H1 (cell line): Measurements from ENCODE around the gene DEXI. TPM values are rescaled to one million over a fixed set of nuclear protein-coding genes. Genes with fewer than 3 reads are reported as not detected.
"Not testable (repeated sequence)": the region's sequence is repeated elsewhere in the genome, so short reads cannot be mapped to it uniquely, and the experiment has no call there.

Experiments
- CTCF ChIA-PET: fragments of 300-600 bp; sonication (Branson Sonifier 250); formaldehyde crosslinking; loops from one replicate; lab custom pipeline; 2021; ENCODE audit not compliant: partially characterized antibody; lab: Charles Lee
- POLR2A ChIA-PET: fragments of 300-600 bp; sonication (Branson Sonifier 250); formaldehyde crosslinking; loops from one replicate; lab custom pipeline; 2021; ENCODE audit warnings: inconsistent platforms; ENCODE audit not compliant: partially characterized antibody; lab: Charles Lee
- DNase-seq, 2 experiments: peaks; one replicate each; pipeline versions ENCODE4 v3.0.0 to v3.0.0-alpha.2; 2010 to 2022; ENCODE audit warnings: low spot score in 2 of 2, low read depth in 1 of 2, mixed read lengths in 1 of 2
- FAIRE-seq: peaks from 2 replicates; lab custom pipeline; 2011; peaks lifted over from hg19 to GRCh38; lab: Jason Lieb, UNC
- H2AFZ ChIP-seq: 2 replicates; pipeline ENCODE4 v1.8.1; 2012; ENCODE audit warnings: low read length, inconsistent platforms
- H2AK5ac ChIP-seq: 2 replicates; pipeline ENCODE4 v1.6.1; 2013; ENCODE audit warnings: low read depth, low read length
- H2BK120ac ChIP-seq: replicated peaks from 2 replicates; pipeline ENCODE3; 2013; ENCODE audit warnings: low read depth, low read length, inconsistent platforms
- H2BK12ac ChIP-seq: 2 replicates; pipeline ENCODE4 v1.6.1; 2013; ENCODE audit warnings: low read depth, low read length
- H2BK15ac ChIP-seq: 2 replicates; pipeline ENCODE4 v1.6.1; 2013; ENCODE audit warnings: low read length
- H2BK20ac ChIP-seq: 2 replicates; pipeline ENCODE4 v1.6.1; 2013; ENCODE audit warnings: low read length
- H2BK5ac ChIP-seq: 2 replicates; pipeline ENCODE4 v1.6.1; 2013; ENCODE audit warnings: low read depth, low read length
- H3K14ac ChIP-seq: 2 replicates; pipeline ENCODE4 v1.6.1; 2013; ENCODE audit warnings: inconsistent platforms; ENCODE audit not compliant: insufficient read length
- H3K18ac ChIP-seq: 2 replicates; pipeline ENCODE4 v1.6.1; 2013; ENCODE audit warnings: low read length; ENCODE audit errors: extremely low read depth
- H3K23ac ChIP-seq: 2 replicates; pipeline ENCODE4 v1.6.1; 2013; ENCODE audit warnings: inconsistent platforms; ENCODE audit not compliant: insufficient read length
- H3K23me2 ChIP-seq: 2 replicates; pipeline ENCODE4 v1.6.1; 2013; ENCODE audit warnings: low read depth, low read length
- H3K27ac ChIP-seq: 2 replicates; pipeline ENCODE4 v1.6.1; 2011; ENCODE audit warnings: low read depth, low read length, inconsistent platforms
- H3K27me3 ChIP-seq, 4 experiments: replicated peaks in 1 of 4; 1 replicate in 1 of 4; 2 replicates in 3 of 4; pipeline versions ENCODE4 v1.6.1 to v1.8.1; 2011 to 2013; ENCODE audit warnings: low read length in 3 of 4, mild to moderate bottlenecking in 3 of 4, inconsistent platforms in 2 of 4, mixed read lengths in 2 of 4, moderate library complexity in 1 of 4; ENCODE audit not compliant: control insufficient read depth in 3 of 4, insufficient read depth in 3 of 4; ENCODE audit errors: extremely low read depth in 1 of 4
- H3K36me3 ChIP-seq, 4 experiments: 2 replicates each; pipeline versions ENCODE4 v1.6.1 to v1.8.1; 2011 to 2013; ENCODE audit warnings: mild to moderate bottlenecking in 4 of 4, low read length in 3 of 4, moderate library complexity in 2 of 4, control low read depth in 1 of 4, inconsistent platforms in 1 of 4; ENCODE audit not compliant: insufficient read depth in 4 of 4, control insufficient read depth in 2 of 4
- H3K4ac ChIP-seq: replicated peaks from 2 replicates; pipeline ENCODE3; 2013; ENCODE audit warnings: low read length, low read depth, mixed read lengths, inconsistent platforms; ENCODE audit not compliant: insufficient read length
- H3K4me1 ChIP-seq, 4 experiments: replicated peaks in 1 of 4; 1 replicate in 1 of 4; 2 replicates in 3 of 4; pipeline versions ENCODE4 v1.6.1 to v1.8.1; 2011 to 2013; ENCODE audit warnings: low read length in 3 of 4, inconsistent platforms in 2 of 4, mixed read lengths in 1 of 4; ENCODE audit not compliant: insufficient read depth in 4 of 4, control insufficient read depth in 3 of 4
- H3K4me2 ChIP-seq, 2 experiments: 2 replicates each; pipeline versions ENCODE4 v1.6.1 to v1.8.1; 2011 to 2013; ENCODE audit warnings: low read depth in 2 of 2, low read length in 2 of 2, control low read depth in 1 of 2, inconsistent platforms in 1 of 2, mild to moderate bottlenecking in 1 of 2; ENCODE audit not compliant: insufficient read depth in 1 of 2
- H3K4me3 ChIP-seq, 4 experiments: fragments of 200-600, 300-600 bp in 1 of 4; sonication (generic), shearing (Covaris generic), sonication (Bioruptor Twin) in 1 of 4; 2 replicates each; pipeline versions ENCODE4 v1.5.1 to v1.8.1; 2011 to 2016; ENCODE audit warnings: low read length in 4 of 4, low read depth in 3 of 4, control low read depth in 2 of 4, inconsistent platforms in 2 of 4, mild to moderate bottlenecking in 2 of 4, mixed read lengths in 1 of 4, moderate library complexity in 1 of 4; ENCODE audit not compliant: insufficient read depth in 2 of 4; ENCODE audit errors: extremely low read depth in 1 of 4
- H3K56ac ChIP-seq: replicated peaks from 2 replicates; pipeline ENCODE3; 2013; ENCODE audit warnings: low read depth, mild to moderate bottlenecking, mixed read lengths, low read length, inconsistent platforms; ENCODE audit not compliant: insufficient read length
- H3K79me1 ChIP-seq: 2 replicates; pipeline ENCODE4 v1.6.1; 2013; ENCODE audit warnings: low read depth, low read length, control low read depth
- H3K79me2 ChIP-seq, 2 experiments: 2 replicates each; pipeline versions ENCODE4 v1.6.1 to v1.8.1; 2012 to 2013; ENCODE audit warnings: low read length in 2 of 2, mild to moderate bottlenecking in 2 of 2, inconsistent platforms in 1 of 2; ENCODE audit not compliant: insufficient read depth in 2 of 2, control insufficient read depth in 1 of 2
- H3K9ac ChIP-seq, 4 experiments: replicated peaks in 1 of 4; 1 replicate in 1 of 4; 2 replicates in 3 of 4; pipeline versions ENCODE4 v1.6.1 to v1.8.1; 2011 to 2013; ENCODE audit warnings: low read depth in 3 of 4, low read length in 3 of 4, control low read depth in 2 of 4, mild to moderate bottlenecking in 2 of 4, moderate library complexity in 2 of 4, inconsistent platforms in 1 of 4; ENCODE audit errors: extremely low read depth in 1 of 4
- H3K9me3 ChIP-seq, 2 experiments: 2 replicates each; pipeline versions ENCODE4 v1.6.1 to v1.8.1; 2012 to 2013; ENCODE audit warnings: mild to moderate bottlenecking in 2 of 2, moderate library complexity in 2 of 2, control low read depth in 1 of 2, inconsistent platforms in 1 of 2, low read depth in 1 of 2, low read length in 1 of 2, mixed read lengths in 1 of 2; ENCODE audit not compliant: insufficient read depth in 2 of 2
- H4K20me1 ChIP-seq, 2 experiments: replicated peaks in 1 of 2; 2 replicates each; pipeline versions ENCODE3 to v1.8.1; 2011 to 2013; ENCODE audit warnings: inconsistent platforms in 2 of 2, low read length in 2 of 2, mild to moderate bottlenecking in 1 of 2; ENCODE audit not compliant: insufficient read depth in 2 of 2, control insufficient read depth in 1 of 2
- H4K5ac ChIP-seq: 2 replicates; pipeline ENCODE4 v1.6.1; 2013; ENCODE audit warnings: low read length, low read depth, mixed read lengths, inconsistent platforms; ENCODE audit not compliant: insufficient read length
- H4K8ac ChIP-seq: 2 replicates; pipeline ENCODE4 v1.8.0; 2013; ENCODE audit warnings: mild to moderate bottlenecking, moderate library complexity, low read length, inconsistent platforms; ENCODE audit not compliant: insufficient read depth; ENCODE audit errors: extremely low read depth
- H4K91ac ChIP-seq: replicated peaks from 2 replicates; pipeline ENCODE3; 2013; ENCODE audit warnings: low read length, mixed read lengths, inconsistent platforms; ENCODE audit not compliant: insufficient read length
- KDM4A ChIP-seq: IDR thresholded peaks from one replicate; pipeline ENCODE4 v1.7.1; 2012; ENCODE audit warnings: low read depth, mild to moderate bottlenecking, moderate library complexity, low read length, inconsistent platforms; ENCODE audit not compliant: severe bottlenecking
- PHF8 ChIP-seq: fragments of 200-600 bp; sonication (generic); conservative IDR thresholded peaks from 2 replicates; pipeline ENCODE4 v1.7.1; 2012; ENCODE audit warnings: low read depth, mild to moderate bottlenecking, inconsistent platforms, low read length, moderate library complexity
- WGBS, 2 experiments: shearing (Covaris generic) in 1 of 2; methylation state at CpG; one replicate each; pipeline versions ENCODE4 v1.1.6 to v1.1.7; 2013 to 2015; ENCODE audit warnings: low lambda C conversion rate in 2 of 2, mixed read lengths in 2 of 2, inconsistent platforms in 1 of 2, low coverage in 1 of 2, missing lambda C conversion rate in 1 of 2; ENCODE audit not compliant: insufficient replicate concordance in 2 of 2, insufficient coverage in 1 of 2, insufficient read length in 1 of 2; ENCODE audit errors: extremely low coverage in 1 of 2, missing lambda C conversion rate in 1 of 2; 5-methylcytosine and 5-hydroxymethylcytosine counted together
- polyA plus RNA-seq, 7 experiments: library from polyadenylated mRNA; depleted of rRNA in 3 of 7; stranded (reverse) in 5 of 7; unstranded in 2 of 7; fragments of >200 nt in 5 of 7; fragments of 200-250 nt in 2 of 7; gene quantifications; 1 replicate in 5 of 7; 2 replicates in 1 of 7; 4 replicates in 1 of 7; pipeline versions ENCODE4 v1.2.1 to v1.2.3, GENCODE V29; 2011 to 2013; ENCODE audit warnings: missing spikeins in 2 of 7, mixed read lengths in 2 of 7
- total RNA-seq: library from RNA; stranded (reverse); fragmentation: NEBNext Ultra II Directional; extraction: Animal tissue kit (Norgen Biotek cat#: 25700); gene quantifications from 2 replicates; pipeline ENCODE4 v1.2.1, GENCODE V29; 2021

The DEXI gene
- total and polyA plus RNA-seq, 2 of the 8 experiments (the other 6 are each of a cell fraction or from before 2014, with no cell fraction given) = 39.5 to 47.3 TPM

DNA sequence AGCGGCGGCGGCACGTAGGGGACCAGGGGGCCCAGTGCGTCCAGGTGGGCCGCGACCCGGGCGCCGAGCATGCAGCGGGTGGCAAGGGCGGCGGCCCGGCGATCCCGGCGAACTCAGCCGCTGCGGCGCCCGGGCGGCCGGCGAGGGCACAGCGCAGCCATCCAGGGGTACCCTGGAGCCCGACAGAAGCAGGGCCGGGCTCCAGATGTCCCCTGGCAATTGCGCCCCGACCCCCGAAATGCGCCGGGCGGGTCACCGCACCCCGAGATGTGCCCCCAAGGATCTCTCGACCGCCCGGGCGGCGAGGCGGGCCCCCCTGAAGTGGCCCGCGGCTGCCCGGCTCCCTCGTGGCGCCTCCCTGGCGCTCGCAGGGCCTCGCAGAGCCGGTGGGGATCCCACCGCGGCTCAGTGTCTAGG lies 325 bp downstream of the DEXI start:
- not testable (repeated sequence) for DNase-seq, H3K9ac ChIP-seq, H3K14ac ChIP-seq, H2BK20ac ChIP-seq, H3K9me3 ChIP-seq, H3K27me3 ChIP-seq, H3K23me2 ChIP-seq, H2BK120ac ChIP-seq, H3K56ac ChIP-seq, H4K91ac ChIP-seq, H2BK5ac ChIP-seq, H4K5ac ChIP-seq, H3K23ac ChIP-seq, H2AK5ac ChIP-seq, H4K8ac ChIP-seq, H3K18ac ChIP-seq, H3K27ac ChIP-seq, H2BK12ac ChIP-seq, H2BK15ac ChIP-seq, FAIRE-seq, H3K36me3 ChIP-seq, H3K4ac ChIP-seq, H2AFZ ChIP-seq
- peaks cover 0 to 44% of the 10 kb centered on the region in 2 experiments; a peak in 2 of 4 replicates for H3K79me2 ChIP-seq
- H3K79me1 ChIP-seq = peaks cover 14% of the 10 kb centered on the region
- H3K4me3 ChIP-seq = peak overlapping the region; percentile 56 to 68 (median 62)
- ChIA-PET POLR2A (interaction anchor here (0.9 kb wide), 1 partner anchor 250 kb away, joined by 3 read pairs; no protein-coding TSS in a partner anchor), CTCF (interaction anchor here (0.6 to 1.6 kb wide), 2 partner anchors 9 to 161 kb away, joined by 3 read pairs; no protein-coding TSS in a partner anchor)
- H3K4me1 ChIP-seq = peaks cover 12 to 18% (median 15%) of the 10 kb centered on the region in 4 experiments
- peak overlapping the region; percentile 86 to 96 for H3K4me2 ChIP-seq
- WGBS, 2 experiments = 2% methylated on average over 35 of the region's 52 CpGs; no CpG with 5 or more reads in 1 of the 2 experiments
- TF ChIP-seq PHF8 (peak; percentile 68), KDM4A (peak; percentile 47)
- H4K20me1 ChIP-seq = peaks cover 18 to 38% of the 10 kb centered on the region in 2 experiments
